Natural killer cell treated with Interleukin-12 subunit alpha and Interleukin-12 subunit beta and Interleukin-15 and Interleukin-18, amount 100 ng/mL, for 72 hours (primary cell): ENCODE measurements around the gene AAMP. TPM values are rescaled to one million over a fixed set of nuclear protein-coding genes. Genes with fewer than 3 reads are reported as not detected.
A peak's percentile ranks its signal among the peaks of the same experiment; 100 is the strongest.

Experiments used
- ATAC-seq, 2 donors: fragments of 150-1000 bp; cut with Tn5 transposase in 1 of 2; sonication (Bioruptor Pico), chemical (Tn5 transposase) in 1 of 2; 2 replicates each; pipeline ENCODE4 v1.10.0; 2021
- DNase-seq: peaks from one replicate; pipeline ENCODE4 v3.0.0; 2022; ENCODE audit warnings: low spot score
- H3K27ac Mint-ChIP-seq, 2 donors: 1 replicate in 1 of 2; 2 replicates in 1 of 2; pipeline ENCODE4 v1.8.0; 2022; ENCODE audit warnings: mixed read lengths in 2 of 2, mild to moderate bottlenecking in 1 of 2, moderate library complexity in 1 of 2
- H3K27me3 Mint-ChIP-seq, 2 donors: 1 replicate in 1 of 2; 2 replicates in 1 of 2; pipeline ENCODE4 v1.8.0; 2022; ENCODE audit warnings: mixed read lengths in 2 of 2
- H3K36me3 Mint-ChIP-seq: one replicate; pipeline ENCODE4 v1.8.0; 2022; ENCODE audit warnings: mixed read lengths
- H3K4me1 Mint-ChIP-seq, 2 donors: 1 replicate in 1 of 2; 2 replicates in 1 of 2; pipeline ENCODE4 v1.8.0; 2022; ENCODE audit warnings: low read depth in 2 of 2, mixed read lengths in 2 of 2, mild to moderate bottlenecking in 1 of 2
- H3K4me3 Mint-ChIP-seq: one replicate; pipeline ENCODE4 v1.8.0; 2022; ENCODE audit warnings: mixed read lengths
- H3K9me3 Mint-ChIP-seq: 2 replicates; pipeline ENCODE4 v1.8.0; 2022; ENCODE audit warnings: mixed read lengths
- total RNA-seq, 2 donors: library from RNA; stranded (reverse); gene quantifications; one replicate each; pipeline ENCODE4 v1.2.3, GENCODE V29; 2022

The AAMP gene
- total RNA-seq, 2 donors from 2014 or later = 75.6 to 104 TPM

DNA sequence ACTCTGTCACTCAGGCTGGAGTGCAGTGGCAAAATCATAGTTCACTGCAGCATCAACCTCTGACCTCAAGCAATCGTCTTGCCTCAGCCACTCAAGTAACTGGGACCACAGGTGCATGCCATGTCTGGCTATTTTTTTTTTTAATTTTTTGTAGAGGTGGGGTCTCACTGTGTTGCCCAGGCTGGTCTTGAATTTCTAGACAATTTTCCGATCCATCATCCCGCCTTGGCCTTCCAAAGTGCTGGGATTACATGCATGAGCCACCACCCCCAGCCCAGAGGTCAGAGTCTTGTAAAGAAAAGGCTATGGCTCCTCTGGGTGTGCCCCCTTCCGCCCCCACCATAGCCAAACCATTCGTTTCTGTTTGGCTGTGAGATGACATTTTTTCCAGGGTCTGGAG is 35.4 kb upstream of the AAMP start:
- Mint-ChIP-seq H3K27ac (no peak overlapping the region), H3K4me1 (peaks cover 6 to 7% of the 10 kb centered on the region in 2 donors), H3K4me3 (no peak overlapping the region), H3K27me3 (no peaks in the 10 kb centered on the region), H3K36me3 (no peaks in the 10 kb centered on the region), H3K9me3 (no peaks in the 10 kb centered on the region)
- ATAC-seq (no peak), DNase-seq (no peak)

GRCh38 chr2:218301176-218301819 is 31.4 kb upstream of the AAMP start:
- Mint-ChIP-seq H3K9me3 (no peaks in the 10 kb centered on the region), H3K27me3 (no peaks in the 10 kb centered on the region), H3K4me3 (no peak overlapping the region), H3K4me1 (peaks cover 6 to 7% of the 10 kb centered on the region in 2 donors), H3K36me3 (no peaks in the 10 kb centered on the region), H3K27ac (peak overlapping the region; percentile 19 to 32)
- ATAC-seq = peak; percentile 86
- peak; percentile 87 for DNase-seq

DNA sequence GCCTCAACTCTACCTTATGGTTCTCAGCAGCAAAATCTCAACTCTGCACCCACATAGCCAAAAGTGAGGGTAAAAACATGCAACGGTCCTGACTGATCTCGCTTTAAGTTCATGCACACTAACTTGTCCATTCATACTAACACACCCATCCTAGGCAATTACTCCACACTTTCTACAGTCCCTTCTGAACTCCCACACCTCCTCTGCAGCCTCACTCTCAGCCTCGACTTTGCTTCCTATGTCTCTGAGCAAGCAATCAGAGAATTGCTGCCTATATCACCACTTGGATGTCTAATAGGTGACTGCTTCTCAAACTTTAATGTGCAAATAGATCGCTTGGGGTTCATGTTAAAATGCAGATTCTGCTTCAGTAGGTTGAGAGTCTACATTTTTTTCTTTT is 30.2 kb upstream of the AAMP start:
- H3K9me3 Mint-ChIP-seq = no peaks in the 10 kb centered on the region
- no peak overlapping the region for H3K4me3 Mint-ChIP-seq
- peak overlapping the region in 1 of 2 donors; percentile 2 for H3K27ac Mint-ChIP-seq

GRCh38 chr2:218298314-218298875 is 28.5 kb upstream of the AAMP start:
- no peak overlapping the region for H3K4me3 Mint-ChIP-seq
- no peak overlapping the region for H3K27ac Mint-ChIP-seq
- DNase-seq (no peak), ATAC-seq (no peak)
- peaks cover 17 to 18% of the 10 kb centered on the region in 2 donors for H3K4me1 Mint-ChIP-seq
- H3K27me3 Mint-ChIP-seq = no peaks in the 10 kb centered on the region
- H3K9me3 Mint-ChIP-seq = no peaks in the 10 kb centered on the region
- H3K36me3 Mint-ChIP-seq = no peaks in the 10 kb centered on the region

More for the DNA sequence above, 30.2 kb upstream of the AAMP start:
- Mint-ChIP-seq H3K27me3 (no peaks in the 10 kb centered on the region), H3K36me3 (no peaks in the 10 kb centered on the region), H3K4me1 (peaks cover 6 to 7% of the 10 kb centered on the region in 2 donors)
- DNase-seq (no peak), ATAC-seq (no peak)

- Mint-ChIP-seq H3K27ac (no peak overlapping the region), H3K4me1 (peaks cover 19 to 25% of the 10 kb centered on the region in 2 donors), H3K4me3 (no peak overlapping the region), H3K9me3 (no peaks in the 10 kb centered on the region), H3K27me3 (no peaks in the 10 kb centered on the region), H3K36me3 (no peaks in the 10 kb centered on the region)
- ATAC-seq = no peak
- DNase-seq = no peak
Measured at GRCh38 chr2:218296847-218297246, 26.9 kb upstream of the AAMP start.

DNA sequence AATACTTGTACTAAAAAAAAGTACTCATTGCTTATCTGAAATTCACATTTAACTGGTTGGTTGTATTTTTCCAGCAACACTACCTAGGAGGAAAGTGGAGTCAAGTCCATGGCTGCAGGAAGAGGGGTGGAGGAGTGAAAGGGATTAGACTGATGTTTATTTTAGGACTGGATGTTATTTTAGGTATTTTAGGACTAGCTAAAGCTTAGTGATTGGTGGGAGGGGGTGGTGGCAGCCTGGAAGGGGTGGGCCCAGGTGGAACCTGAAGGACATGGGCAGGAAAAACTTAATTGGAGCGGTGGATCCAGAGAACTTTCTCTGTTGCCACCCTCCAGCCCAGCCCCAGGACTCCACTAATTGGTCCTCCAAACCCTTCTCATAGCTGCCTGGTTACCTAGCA is 26.3 kb upstream of the AAMP start:
- DNase-seq (no peak), ATAC-seq (no peak)
- H3K4me3 Mint-ChIP-seq = no peak overlapping the region
- H3K4me1 Mint-ChIP-seq = peaks cover 20 to 25% of the 10 kb centered on the region in 2 donors
- H3K9me3 Mint-ChIP-seq = no peaks in the 10 kb centered on the region
- H3K36me3 Mint-ChIP-seq = no peaks in the 10 kb centered on the region
- no peak overlapping the region for H3K27ac Mint-ChIP-seq
- H3K27me3 Mint-ChIP-seq = no peaks in the 10 kb centered on the region

GRCh38 chr2:218295029-218295428 is 25.1 kb upstream of the AAMP start:
- Mint-ChIP-seq H3K27ac (no peak overlapping the region), H3K36me3 (no peaks in the 10 kb centered on the region)

DNA sequence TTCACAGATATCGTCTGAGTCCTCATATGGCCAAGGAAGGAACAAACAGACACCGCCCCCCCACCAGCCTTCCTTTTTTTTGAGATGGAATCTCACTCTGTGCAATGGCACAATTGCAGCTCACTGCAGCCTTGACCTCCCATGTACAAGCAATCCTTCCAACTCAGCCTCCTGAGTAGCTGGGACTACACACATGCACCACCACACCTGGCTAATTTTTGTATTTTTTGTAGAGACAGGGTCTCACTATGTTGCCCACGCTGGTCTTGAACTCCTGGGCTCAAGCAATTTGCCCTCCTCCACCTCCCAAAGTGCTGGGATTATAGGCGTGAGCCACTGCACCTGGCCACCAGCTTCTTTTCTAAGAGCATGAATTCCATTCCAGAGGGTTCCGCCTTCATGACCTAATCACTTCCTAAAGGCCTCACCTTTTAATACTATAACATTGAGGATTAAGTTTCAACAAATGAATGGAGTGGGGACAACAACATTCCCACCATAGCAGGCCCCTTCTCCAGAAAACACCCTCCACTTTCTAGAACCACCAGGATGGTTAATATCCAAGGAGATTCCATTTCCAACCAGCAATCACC is 24.6 kb upstream of the AAMP start:
- Mint-ChIP-seq H3K4me1 (peaks cover 33 to 38% of the 10 kb centered on the region in 2 donors), H3K27ac (no peak overlapping the region), H3K27me3 (no peaks in the 10 kb centered on the region), H3K36me3 (no peaks in the 10 kb centered on the region), H3K4me3 (no peak overlapping the region), H3K9me3 (no peaks in the 10 kb centered on the region)
- ATAC-seq (no peak), DNase-seq (no peak)

More at GRCh38 chr2:218295029-218295428, 25.1 kb upstream of the AAMP start:
- H3K4me3 Mint-ChIP-seq = no peak overlapping the region
- H3K4me1 Mint-ChIP-seq = peaks cover 29 to 36% of the 10 kb centered on the region in 2 donors
- no peaks in the 10 kb centered on the region for H3K27me3 Mint-ChIP-seq
- no peaks in the 10 kb centered on the region for H3K9me3 Mint-ChIP-seq
- no peak for ATAC-seq
- no peak for DNase-seq

DNA sequence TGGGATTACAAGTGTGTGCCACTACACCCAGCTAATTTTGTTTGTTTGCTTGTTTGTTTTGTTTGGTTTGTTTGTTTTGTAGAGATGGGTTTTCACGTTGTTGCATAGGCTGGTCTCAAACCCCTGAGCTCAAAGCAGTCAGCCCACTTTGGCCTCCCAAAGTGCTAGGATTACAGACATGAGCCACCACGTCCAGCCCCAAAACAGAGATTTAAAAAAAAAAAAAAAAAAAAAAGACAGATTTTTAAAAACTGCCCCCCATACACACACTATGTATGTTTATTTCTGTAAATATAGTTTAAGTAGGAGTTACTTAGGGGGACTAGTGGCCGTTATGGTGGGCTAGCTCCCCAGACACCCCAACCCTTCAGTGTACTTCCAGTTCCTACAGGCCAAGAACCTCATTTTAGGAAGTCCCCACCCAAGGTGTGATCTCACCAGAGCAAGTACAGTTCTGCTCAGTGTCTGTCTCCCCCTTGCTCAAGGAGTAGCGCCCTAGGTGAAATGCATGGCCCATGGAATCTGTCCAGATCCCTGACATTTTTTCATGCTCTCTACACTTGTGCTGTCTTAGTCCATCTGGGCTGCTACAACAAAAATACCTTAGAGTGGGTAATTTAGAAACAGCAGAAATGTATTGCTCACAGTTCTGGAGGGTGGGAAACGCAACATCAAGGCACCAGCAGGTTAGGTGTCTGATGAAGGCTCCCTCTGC is 23.9 kb upstream of the AAMP start:
- H3K4me1 Mint-ChIP-seq = peaks cover 36 to 41% of the 10 kb centered on the region in 2 donors
- H3K27me3 Mint-ChIP-seq = no peaks in the 10 kb centered on the region
- no peak overlapping the region for H3K4me3 Mint-ChIP-seq
- ATAC-seq = no peak
- no peaks in the 10 kb centered on the region for H3K36me3 Mint-ChIP-seq
- H3K27ac Mint-ChIP-seq = peak overlapping the region in 1 of 2 donors; percentile 31
- H3K9me3 Mint-ChIP-seq = no peaks in the 10 kb centered on the region
- DNase-seq = no peak

GRCh38 chr2:218292048-218293014 is 22.4 kb upstream of the AAMP start, which contains the start of gene TMBIM1:
TMBIM1 (minus strand) TSS chr2:218292503; CDS start chr2:218282141, 10,362 bp downstream.
- H3K4me3 Mint-ChIP-seq = peak within 1 kb of the TSS; percentile 91
- ATAC-seq = peak; percentile 97 to 98
- H3K36me3 Mint-ChIP-seq = no peaks in the 10 kb centered on the region
- no peaks in the 10 kb centered on the region for H3K9me3 Mint-ChIP-seq
- peaks cover 45 to 52% of the 10 kb centered on the region in 2 donors for H3K4me1 Mint-ChIP-seq
- no peaks in the 10 kb centered on the region for H3K27me3 Mint-ChIP-seq
- H3K27ac Mint-ChIP-seq = peak within 1 kb of the TSS; percentile 81 to 99
- peak; percentile 84 for DNase-seq

DNA sequence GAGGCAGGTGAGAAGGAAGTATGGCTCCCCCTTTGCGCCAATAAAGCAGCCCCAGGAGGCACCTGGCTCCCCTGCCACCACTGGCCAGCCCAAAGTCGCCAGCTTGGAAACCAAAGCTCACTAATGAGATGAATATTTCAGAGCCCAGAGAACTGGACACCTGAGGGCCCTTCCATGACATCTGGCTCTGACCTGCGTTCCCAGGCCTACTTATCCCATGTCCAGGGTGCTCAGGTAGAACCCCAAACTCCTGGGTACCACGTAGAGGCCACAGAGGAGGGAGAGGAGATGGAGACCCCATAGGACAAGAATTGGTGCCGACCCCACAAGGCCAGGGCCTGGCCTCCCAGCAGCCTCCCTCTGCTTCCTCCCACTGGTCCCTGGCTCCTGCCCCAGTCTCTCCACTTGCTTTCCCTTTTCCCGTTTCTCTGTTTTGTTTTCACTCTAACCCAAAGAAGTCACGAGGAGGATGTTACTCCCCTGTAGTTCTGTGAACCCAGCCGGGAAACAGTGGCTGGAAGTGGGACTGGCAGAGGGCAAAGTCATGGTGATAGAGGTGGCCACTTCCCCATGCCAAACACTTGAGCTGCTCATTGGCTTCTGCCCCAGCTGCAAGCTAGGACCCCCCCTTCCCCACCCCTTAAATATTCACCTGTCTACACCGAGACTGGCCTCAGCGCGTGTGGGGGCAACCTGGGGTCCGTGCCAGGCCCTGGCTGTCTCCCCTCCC is 21.5 kb upstream of the AAMP start:
- DNase-seq (no peak), ATAC-seq (no peak)
- H3K4me1 Mint-ChIP-seq = peaks cover 53 to 60% of the 10 kb centered on the region in 2 donors
- H3K27me3 Mint-ChIP-seq = no peaks in the 10 kb centered on the region
- H3K36me3 Mint-ChIP-seq = no peaks in the 10 kb centered on the region
- H3K27ac Mint-ChIP-seq = peak overlapping the region; percentile 81 to 99
- peak overlapping the region; percentile 91 for H3K4me3 Mint-ChIP-seq
- no peaks in the 10 kb centered on the region for H3K9me3 Mint-ChIP-seq

GRCh38 chr2:218290316-218291261 is 20.7 kb upstream of the AAMP start:
- peak overlapping the region; percentile 91 for H3K4me3 Mint-ChIP-seq
- no peak for ATAC-seq
- no peak for DNase-seq
- peaks cover 62 to 69% of the 10 kb centered on the region in 2 donors for H3K4me1 Mint-ChIP-seq
- no peaks in the 10 kb centered on the region for H3K36me3 Mint-ChIP-seq
- peak overlapping the region; percentile 81 to 99 for H3K27ac Mint-ChIP-seq
- no peaks in the 10 kb centered on the region for H3K9me3 Mint-ChIP-seq
- H3K27me3 Mint-ChIP-seq = no peaks in the 10 kb centered on the region
